Measurements from ENCODE around the gene TSSK3. TPM values are rescaled to one million over a fixed set of nuclear protein-coding genes. Genes with fewer than 3 reads are reported as not detected.

Gene TSSK3
- total and polyA plus RNA-seq, 2 of the 8 experiments (the other 6 are each of a cell fraction or from before 2014, with no cell fraction given), result 1.2 TPM

DNA sequence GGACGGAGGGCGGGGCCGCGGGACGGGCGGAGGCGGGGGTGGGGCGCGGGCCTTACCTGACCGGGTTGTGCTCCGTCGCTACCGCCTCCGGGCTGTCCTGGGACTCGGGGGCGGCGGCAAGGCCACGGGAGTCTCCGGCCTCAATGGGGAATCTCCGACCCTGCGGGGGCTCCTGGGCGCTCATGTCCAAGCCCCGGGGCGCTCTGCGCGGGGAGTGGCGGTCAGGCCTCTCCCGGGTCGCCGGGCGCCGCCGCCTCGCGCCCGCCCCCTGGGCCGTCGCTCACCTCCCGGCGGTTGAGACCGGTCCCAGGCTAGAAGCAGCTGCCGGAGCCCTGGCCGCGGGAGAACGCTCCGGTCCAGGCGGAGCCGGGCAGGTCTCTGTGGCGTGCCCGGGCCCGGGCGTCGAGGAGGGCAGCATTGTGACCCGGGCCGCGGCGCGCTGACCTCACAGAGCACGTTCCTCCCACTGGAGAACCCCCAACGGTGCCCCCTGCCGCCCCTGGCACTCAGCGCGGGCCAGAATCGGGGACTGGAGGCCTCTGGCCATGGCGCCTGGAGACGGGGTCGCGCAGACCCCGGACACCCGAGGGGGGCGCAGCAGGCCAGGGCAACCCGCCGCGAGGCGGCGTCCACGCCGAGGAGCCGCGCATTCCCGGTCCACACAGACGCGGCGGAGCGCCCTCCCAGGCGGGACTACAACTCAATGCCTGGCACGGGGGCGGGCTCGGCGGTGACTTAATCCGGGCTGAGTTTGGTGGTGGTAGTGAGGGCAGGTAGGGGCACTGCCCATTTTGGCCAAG lies 465 bp upstream of the TSSK3 start (continued):
- TF ChIP-seq NANOG (IDR thresholded peaks at IDR 0.05; ENCODE audit: insufficient read depth, low read depth, low read length, poor library complexity, severe bottlenecking), result no peak
- TF ChIP-seq TAF7 (optimal IDR thresholded peaks at IDR 0.05; ENCODE audit: borderline replicate concordance, low read depth, low read length), result peak; percentile 28
- TF ChIP-seq RXRA (IDR thresholded peaks at IDR 0.05; ENCODE audit: insufficient read depth, low read depth, low read length), result no peak
- TF ChIP-seq ZNF274 (IDR thresholded peaks at IDR 0.05; ENCODE audit: borderline replicate concordance, extremely low read depth, low read length), result no peak
- TF ChIP-seq CHD1 (IDR thresholded peaks at IDR 0.05; ENCODE audit: low read depth, low read length), result no peak
- no peak for TF ChIP-seq SP4 (IDR thresholded peaks at IDR 0.05; ENCODE audit: low read length)
- TF ChIP-seq RNF2 (IDR thresholded peaks at IDR 0.05; ENCODE audit: borderline replicate concordance, low read depth, low read length, missing control alignments, poor library complexity, severe bottlenecking), result no peak
- no peak for TF ChIP-seq SRF (IDR thresholded peaks at IDR 0.05; ENCODE audit: low read depth, low read length)
- TF ChIP-seq, protein P1, sequence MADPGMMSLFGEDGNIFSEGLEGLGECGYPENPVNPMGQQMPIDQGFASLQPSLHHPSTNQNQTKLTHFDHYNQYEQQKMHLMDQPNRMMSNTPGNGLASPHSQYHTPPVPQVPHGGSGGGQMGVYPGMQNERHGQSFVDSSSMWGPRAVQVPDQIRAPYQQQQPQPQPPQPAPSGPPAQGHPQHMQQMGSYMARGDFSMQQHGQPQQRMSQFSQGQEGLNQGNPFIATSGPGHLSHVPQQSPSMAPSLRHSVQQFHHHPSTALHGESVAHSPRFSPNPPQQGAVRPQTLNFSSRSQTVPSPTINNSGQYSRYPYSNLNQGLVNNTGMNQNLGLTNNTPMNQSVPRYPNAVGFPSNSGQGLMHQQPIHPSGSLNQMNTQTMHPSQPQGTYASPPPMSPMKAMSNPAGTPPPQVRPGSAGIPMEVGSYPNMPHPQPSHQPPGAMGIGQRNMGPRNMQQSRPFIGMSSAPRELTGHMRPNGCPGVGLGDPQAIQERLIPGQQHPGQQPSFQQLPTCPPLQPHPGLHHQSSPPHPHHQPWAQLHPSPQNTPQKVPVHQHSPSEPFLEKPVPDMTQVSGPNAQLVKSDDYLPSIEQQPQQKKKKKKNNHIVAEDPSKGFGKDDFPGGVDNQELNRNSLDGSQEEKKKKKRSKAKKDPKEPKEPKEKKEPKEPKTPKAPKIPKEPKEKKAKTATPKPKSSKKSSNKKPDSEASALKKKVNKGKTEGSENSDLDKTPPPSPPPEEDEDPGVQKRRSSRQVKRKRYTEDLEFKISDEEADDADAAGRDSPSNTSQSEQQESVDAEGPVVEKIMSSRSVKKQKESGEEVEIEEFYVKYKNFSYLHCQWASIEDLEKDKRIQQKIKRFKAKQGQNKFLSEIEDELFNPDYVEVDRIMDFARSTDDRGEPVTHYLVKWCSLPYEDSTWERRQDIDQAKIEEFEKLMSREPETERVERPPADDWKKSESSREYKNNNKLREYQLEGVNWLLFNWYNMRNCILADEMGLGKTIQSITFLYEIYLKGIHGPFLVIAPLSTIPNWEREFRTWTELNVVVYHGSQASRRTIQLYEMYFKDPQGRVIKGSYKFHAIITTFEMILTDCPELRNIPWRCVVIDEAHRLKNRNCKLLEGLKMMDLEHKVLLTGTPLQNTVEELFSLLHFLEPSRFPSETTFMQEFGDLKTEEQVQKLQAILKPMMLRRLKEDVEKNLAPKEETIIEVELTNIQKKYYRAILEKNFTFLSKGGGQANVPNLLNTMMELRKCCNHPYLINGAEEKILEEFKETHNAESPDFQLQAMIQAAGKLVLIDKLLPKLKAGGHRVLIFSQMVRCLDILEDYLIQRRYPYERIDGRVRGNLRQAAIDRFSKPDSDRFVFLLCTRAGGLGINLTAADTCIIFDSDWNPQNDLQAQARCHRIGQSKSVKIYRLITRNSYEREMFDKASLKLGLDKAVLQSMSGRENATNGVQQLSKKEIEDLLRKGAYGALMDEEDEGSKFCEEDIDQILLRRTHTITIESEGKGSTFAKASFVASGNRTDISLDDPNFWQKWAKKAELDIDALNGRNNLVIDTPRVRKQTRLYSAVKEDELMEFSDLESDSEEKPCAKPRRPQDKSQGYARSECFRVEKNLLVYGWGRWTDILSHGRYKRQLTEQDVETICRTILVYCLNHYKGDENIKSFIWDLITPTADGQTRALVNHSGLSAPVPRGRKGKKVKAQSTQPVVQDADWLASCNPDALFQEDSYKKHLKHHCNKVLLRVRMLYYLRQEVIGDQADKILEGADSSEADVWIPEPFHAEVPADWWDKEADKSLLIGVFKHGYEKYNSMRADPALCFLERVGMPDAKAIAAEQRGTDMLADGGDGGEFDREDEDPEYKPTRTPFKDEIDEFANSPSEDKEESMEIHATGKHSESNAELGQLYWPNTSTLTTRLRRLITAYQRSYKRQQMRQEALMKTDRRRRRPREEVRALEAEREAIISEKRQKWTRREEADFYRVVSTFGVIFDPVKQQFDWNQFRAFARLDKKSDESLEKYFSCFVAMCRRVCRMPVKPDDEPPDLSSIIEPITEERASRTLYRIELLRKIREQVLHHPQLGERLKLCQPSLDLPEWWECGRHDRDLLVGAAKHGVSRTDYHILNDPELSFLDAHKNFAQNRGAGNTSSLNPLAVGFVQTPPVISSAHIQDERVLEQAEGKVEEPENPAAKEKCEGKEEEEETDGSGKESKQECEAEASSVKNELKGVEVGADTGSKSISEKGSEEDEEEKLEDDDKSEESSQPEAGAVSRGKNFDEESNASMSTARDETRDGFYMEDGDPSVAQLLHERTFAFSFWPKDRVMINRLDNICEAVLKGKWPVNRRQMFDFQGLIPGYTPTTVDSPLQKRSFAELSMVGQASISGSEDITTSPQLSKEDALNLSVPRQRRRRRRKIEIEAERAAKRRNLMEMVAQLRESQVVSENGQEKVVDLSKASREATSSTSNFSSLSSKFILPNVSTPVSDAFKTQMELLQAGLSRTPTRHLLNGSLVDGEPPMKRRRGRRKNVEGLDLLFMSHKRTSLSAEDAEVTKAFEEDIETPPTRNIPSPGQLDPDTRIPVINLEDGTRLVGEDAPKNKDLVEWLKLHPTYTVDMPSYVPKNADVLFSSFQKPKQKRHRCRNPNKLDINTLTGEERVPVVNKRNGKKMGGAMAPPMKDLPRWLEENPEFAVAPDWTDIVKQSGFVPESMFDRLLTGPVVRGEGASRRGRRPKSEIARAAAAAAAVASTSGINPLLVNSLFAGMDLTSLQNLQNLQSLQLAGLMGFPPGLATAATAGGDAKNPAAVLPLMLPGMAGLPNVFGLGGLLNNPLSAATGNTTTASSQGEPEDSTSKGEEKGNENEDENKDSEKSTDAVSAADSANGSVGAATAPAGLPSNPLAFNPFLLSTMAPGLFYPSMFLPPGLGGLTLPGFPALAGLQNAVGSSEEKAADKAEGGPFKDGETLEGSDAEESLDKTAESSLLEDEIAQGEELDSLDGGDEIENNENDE (IDR thresholded peaks at IDR 0.05; ENCODE audit: insufficient replicate concordance, low read length), result no peak
- no peak for TF ChIP-seq FOSL1 (IDR thresholded peaks at IDR 0.05; ENCODE audit: insufficient read depth, low read depth, low read length)

Data from H1 (cell line).